ENCODE data around the gene RMND5A.
"Not testable (repeated sequence)": the region's sequence is repeated elsewhere in the genome, so short reads cannot be mapped to it uniquely, and the experiment has no call there.

GRCh38 chr2:86732040-86732525 lies 12.0 kb downstream of the RMND5A start:
- TF ChIP-seq POLR2A (IDR thresholded peaks at IDR 0.05); CTCF (IDR thresholded peaks at IDR 0.05 in 8 of 11, conservative IDR thresholded peaks at IDR 0.05 in 3 of 11): not testable (repeated sequence)
